LNCaP clone FGC (cell line): ENCODE data around the gene TTC21A.

ENCODE experiments used
- DNase-seq: peaks from one replicate; pipeline ENCODE4 v3.0.0-alpha.2; 2011; ENCODE audit warnings: low read depth
- H3K4me3 ChIP-seq: 2 replicates; pipeline ENCODE4 v1.5.1; 2011; ENCODE audit warnings: mild to moderate bottlenecking, low read depth, low read length, control low read depth
- TF ChIP-seq, protein P1 (sequence below): IDR thresholded peaks from 2 replicates; pipeline ENCODE4 v1.5.1; 2012; ENCODE audit warnings: mild to moderate bottlenecking; ENCODE audit not compliant: control insufficient read depth, insufficient read depth; ENCODE audit errors: extremely low read depth

Gene TTC21A

GRCh38 chr3:39150803-39151631 lies 43.5 kb downstream of the TTC21A start:
- DNase-seq: peak; percentile 62
- TF ChIP-seq, protein P1, sequence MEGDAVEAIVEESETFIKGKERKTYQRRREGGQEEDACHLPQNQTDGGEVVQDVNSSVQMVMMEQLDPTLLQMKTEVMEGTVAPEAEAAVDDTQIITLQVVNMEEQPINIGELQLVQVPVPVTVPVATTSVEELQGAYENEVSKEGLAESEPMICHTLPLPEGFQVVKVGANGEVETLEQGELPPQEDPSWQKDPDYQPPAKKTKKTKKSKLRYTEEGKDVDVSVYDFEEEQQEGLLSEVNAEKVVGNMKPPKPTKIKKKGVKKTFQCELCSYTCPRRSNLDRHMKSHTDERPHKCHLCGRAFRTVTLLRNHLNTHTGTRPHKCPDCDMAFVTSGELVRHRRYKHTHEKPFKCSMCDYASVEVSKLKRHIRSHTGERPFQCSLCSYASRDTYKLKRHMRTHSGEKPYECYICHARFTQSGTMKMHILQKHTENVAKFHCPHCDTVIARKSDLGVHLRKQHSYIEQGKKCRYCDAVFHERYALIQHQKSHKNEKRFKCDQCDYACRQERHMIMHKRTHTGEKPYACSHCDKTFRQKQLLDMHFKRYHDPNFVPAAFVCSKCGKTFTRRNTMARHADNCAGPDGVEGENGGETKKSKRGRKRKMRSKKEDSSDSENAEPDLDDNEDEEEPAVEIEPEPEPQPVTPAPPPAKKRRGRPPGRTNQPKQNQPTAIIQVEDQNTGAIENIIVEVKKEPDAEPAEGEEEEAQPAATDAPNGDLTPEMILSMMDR: no peak
- H3K4me3 ChIP-seq: peak overlapping the region; percentile 86

DNA sequence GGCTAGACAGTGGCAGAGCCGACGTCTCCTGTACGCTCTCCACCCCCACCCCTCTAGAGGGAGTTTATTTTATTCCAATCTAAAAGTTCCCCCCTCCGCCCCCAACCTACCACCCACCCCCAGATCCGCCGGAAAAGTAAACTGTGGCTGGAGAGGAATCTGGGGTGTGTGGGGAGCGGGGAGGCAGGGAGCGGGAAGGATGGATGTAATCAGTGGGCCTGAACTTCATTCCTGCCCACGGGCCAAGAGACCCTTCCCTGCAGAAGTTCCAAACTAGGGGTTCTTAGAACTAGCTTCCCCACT lies 46.4 kb downstream of the TTC21A start:
- no peak for DNase-seq
- peak overlapping the region; percentile 35 for H3K4me3 ChIP-seq
- TF ChIP-seq, protein P1: no peak

- no peak overlapping the region for H3K4me3 ChIP-seq
- TF ChIP-seq, protein P1: no peak
- DNase-seq: no peak
These were observed 47.0 kb downstream of the TTC21A start for GRCh38 chr3:39154280-39155021.

DNA sequence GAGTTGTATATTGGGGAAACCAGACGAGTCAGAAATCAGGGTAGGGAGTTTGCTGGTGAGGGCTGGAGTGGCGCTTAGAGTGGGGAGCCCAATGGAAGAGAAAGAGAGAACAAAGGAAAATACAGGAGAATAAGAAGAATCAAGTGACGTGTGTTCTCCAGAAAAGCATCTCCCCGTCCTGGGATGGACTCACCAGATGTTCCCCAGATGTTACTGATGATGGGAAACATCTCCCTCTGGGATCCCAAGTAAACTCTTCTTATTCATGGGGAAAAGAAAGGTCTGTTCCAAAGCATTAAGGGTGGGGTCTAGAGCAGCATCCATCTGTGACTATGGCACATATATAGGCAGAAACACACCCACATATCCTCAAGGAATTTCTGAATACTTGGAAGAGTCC lies 48.9 kb downstream of the TTC21A start:
- no peak overlapping the region for H3K4me3 ChIP-seq
- TF ChIP-seq, protein P1: no peak
- DNase-seq: no peak

GRCh38 chr3:39157359-39157758 lies 49.9 kb downstream of the TTC21A start:
- no peak for DNase-seq
- no peak overlapping the region for H3K4me3 ChIP-seq
- TF ChIP-seq, protein P1: no peak

- no peak overlapping the region for H3K4me3 ChIP-seq
- TF ChIP-seq, protein P1: no peak
- DNase-seq: no peak
These were observed 50.8 kb downstream of the TTC21A start for GRCh38 chr3:39158148-39158715.
